HG03108 (cell line): Measurements from ENCODE around the gene CUX1.
"Not testable (repeated sequence)": the region's sequence is repeated elsewhere in the genome, so short reads cannot be mapped to it uniquely, and the experiment has no call there.

ENCODE experiments used
- ATAC-seq: cut with Tn5 transposase; IDR thresholded peaks from one replicate; pipeline ENCODE4 v1.9.1; 2021; ENCODE audit warnings: moderate library complexity; ENCODE audit not compliant: unreplicated experiment

Gene CUX1

DNA sequence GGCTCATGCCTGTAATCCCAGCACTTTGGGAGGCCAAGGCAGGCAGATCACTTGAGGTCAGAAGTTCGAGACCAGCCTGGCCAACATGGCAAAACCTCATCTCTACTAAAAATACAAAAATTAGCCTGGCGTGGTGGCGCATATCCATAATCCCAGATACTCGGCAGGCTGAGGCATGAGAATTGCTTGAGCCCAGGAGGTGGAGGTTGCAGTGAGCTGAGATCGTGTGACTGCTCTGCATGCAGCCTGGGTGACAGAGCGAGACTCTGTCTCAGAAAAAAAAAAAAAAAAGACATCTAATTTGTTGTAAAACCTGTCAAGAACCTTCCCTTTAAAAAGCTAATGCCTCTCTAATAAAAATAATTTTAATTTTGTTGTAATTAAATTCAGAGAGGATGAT is 5.2 kb downstream of the CUX1 start:
- not testable (repeated sequence) for ATAC-seq

DNA sequence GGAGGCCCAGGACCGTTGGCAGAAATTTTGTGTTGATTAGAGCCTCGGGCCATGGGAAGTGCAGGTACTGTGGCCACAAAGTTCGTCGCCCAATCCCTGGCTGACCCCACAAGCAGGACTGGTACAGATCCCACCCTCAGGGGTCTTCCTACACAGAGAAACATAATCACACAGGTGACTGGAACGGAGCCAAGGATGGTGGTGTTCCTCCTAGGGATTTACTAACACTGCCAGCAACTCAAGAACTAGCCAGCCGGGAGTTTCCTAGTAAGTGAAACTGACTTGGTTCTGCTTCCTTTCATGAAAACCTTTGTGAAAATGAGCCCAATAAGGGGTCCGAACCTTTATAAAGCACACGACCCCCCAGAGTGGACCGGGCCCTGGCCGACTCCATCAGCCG is 5.7 kb downstream of the CUX1 start:
- ATAC-seq: no peak

DNA sequence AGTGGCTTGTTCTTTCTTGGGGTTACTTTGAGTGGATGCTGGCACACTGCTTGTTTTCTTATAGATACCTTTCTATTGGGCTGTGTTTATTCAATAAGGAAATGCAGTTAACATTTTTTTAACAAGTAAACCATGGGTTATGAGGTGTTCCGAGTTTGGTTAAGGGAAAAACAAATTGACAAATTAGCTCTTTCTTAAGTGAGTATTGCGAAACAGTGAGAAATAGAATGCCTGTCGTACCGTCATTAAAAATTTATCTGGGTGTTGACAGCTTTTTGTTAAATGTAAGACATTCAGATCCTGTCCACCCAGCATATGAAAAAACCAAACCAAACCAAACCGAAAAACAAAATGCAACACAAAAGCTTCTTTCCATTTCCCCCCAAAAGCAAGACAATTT is 6.2 kb downstream of the CUX1 start:
- no peak for ATAC-seq

DNA sequence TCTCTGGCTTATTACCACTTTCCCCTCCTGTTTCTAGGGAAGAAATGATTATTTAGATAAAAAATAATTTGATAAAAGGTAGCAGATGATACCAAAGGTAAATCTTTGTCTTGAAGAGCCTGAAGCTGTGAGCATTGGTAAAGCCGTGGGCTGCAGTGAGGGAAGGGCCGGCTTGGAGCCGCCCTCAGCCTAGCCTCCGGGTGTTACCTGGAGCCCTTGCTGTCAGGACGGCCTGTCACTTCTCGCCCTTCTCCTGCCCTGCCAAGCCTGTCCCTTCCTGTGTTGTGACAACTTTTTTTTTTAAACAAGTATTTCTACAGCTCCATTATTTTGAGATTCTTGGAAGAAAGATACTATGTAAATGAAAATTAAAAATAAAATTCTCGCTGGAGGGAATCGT is 7.0 kb downstream of the CUX1 start:
- ATAC-seq: no peak

DNA sequence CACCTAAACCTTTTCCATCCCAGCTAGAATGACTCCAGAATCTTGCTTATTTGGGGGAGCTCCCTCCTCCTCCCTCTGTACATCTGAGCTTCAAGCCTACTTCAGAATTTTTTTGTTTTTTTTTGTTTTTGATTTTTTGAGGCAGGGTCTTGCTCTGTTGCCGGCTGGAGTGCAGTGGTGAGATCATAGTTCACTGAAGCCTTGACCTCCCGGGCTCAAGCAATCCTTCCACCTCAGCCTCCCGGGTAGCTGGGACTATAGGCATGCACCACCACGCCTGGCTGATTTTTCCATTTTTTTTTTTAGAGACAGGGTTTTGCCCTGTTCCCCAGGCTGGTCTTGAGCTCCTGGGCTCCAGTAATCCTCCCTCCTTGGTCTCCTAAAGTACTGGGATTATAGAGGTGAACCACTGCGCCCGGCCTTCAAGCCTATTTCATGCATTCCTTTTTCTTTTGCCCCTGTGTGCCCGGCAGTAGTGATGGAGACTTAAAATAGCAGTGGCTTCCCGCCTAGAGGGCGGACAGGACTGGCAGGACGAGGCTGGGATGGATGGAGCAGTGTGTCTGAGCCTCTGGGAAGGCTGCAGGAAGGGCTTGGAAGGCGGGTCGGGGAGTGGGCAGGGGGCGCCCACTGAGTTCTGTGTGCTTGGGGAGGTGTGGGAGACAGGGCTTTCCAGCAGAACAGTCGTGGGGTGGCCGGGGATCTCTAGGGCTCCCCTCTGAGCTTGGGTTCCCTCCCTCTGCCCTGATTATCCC is 8.8 kb downstream of the CUX1 start:
- ATAC-seq: no peak

DNA sequence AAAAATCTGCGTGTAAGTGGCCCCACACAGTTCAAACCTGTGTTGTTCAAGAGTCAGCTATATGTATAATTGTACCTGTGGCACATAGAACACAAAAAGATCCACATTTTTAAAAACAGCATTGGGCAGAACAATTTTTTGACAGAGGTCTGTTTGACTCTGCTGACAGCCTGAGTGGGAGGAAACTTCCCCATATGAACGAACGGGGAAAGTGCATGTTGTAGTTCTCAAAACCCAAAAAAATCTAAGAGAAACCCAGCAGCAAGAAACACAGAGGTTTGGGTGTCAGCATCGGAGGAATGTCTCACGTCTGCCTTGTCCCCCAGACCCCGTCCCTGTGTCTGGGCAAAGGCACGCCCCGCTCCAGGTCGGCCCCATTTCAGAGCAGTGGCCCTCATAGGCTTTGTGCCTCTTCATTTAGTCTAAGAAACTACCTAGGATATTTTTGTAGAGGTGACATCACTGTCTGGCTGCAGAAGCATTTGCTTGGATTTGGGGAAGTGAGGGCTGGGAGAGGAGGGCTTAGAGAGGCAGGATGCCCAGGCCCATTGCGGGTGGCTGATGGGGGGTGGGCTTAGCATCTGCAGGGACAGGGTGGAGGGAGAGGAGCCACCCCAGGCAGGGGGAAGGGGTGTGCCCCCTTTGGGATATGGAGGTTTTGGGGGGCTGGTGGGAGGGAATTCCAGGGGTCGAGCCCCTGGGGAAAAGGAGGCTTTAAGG is 11.0 kb downstream of the CUX1 start:
- no peak for ATAC-seq

DNA sequence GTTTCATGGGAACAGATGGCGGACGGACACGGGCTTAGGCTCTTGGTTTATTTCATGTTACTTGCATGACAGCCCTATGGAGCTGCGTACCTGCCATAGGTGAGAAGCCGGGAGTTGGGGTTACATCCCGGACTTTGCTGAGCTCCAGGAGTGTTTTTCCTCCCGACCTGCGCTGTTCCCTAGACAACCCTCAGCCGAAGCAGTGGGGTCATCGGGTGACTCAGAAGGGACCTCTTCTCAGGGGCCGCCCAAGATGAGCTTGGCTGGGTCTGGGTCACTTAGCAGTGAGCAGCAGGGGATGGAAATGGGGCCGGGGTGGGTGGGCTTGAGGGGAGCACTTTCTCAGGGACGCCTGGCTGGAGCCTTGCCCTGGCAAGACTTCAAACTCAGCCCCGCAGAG is 11.9 kb downstream of the CUX1 start:
- no peak for ATAC-seq

DNA sequence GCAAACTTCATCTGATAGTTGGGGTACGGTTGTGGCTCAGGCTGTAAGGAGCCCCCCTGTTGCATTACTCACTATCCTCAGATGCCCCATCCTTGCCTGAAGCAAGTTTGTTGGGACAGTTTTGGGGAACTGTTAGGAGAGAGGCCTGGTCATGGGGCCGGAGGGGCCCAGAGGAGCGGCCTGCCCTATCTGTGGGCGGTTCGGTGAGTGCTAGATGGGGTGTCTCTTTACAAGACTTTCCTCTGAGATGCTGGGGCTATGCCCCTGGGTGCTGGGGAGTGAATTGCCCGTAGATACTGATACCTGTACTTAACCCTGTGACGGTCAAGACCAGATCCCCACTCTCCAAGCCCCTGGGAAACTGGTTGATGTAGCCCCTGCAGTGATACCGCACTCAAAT is 12.4 kb downstream of the CUX1 start:
- ATAC-seq: no peak

DNA sequence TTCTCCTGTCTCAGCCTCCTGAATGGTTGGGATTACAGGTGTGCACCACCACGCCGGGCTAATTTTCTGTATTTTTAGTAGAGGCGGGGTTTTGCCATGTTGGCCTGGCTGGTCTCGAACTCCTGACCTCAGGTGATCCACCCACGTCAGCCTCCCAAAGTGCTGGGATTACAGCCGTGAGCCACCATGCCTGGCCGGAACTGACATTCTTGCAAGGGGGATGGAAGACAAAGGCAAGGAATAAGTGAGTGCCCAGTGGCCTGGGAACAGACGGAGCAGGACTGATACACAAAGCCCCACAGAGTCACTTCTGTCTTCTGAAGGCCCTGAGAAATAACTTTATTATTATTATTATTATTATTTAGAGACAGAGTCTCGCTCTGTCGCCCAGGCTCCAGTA is 14.0 kb downstream of the CUX1 start:
- ATAC-seq: not testable (repeated sequence)

DNA sequence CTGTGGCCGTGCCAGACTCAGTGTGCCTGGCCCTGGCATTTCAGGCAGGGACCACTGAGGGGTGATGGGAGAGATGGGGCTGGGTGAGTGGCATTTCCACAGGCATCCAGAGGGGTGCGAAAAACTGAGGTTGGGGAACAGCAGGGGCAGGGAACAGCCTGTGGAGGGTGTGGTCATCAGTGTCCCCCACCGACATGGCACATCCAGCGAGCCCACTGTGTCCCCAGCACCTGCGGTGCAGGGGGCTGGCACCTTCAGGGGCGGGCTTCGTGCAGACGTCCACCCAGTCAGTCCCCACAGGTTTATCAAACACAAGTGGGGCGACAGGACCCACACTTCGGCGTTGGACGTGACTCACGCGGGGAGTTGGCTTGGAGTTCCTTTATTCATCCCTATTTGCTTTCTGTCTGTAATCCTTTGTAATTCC is 14.8 kb downstream of the CUX1 start:
- no peak for ATAC-seq

DNA sequence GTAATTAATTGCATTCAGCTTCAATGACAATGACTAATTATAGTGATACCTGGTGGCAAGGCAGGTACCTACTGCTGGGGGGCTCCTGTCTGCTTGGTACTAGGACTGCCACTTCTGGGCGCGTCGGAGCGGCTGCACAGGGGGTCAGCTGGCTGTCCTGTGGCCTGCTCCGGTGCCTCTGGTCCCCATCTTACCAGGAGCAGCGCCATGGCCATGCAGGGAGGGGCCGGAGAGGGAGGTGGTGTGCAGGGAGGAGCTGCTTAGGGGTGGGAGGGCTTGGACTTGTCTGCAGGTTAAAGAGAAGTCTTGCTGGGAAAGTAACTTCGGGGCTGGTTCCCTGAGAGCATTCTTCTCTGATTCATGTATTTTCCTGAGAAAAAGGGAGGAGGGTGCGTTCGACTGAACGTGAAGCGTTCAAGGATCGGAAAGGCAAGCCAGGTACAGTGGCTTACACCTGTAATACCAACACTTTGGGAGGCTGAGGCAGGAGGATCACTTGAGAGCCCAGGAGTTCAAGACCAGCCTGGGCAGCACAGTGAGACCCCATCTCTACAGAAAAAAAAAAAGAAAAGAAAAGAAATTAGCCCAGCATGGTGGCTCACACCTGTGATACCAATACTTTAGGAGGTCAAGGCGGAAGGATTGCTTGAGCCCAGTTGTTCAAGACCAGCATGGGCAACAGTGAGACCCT is 15.4 kb downstream of the CUX1 start:
- ATAC-seq: no peak

DNA sequence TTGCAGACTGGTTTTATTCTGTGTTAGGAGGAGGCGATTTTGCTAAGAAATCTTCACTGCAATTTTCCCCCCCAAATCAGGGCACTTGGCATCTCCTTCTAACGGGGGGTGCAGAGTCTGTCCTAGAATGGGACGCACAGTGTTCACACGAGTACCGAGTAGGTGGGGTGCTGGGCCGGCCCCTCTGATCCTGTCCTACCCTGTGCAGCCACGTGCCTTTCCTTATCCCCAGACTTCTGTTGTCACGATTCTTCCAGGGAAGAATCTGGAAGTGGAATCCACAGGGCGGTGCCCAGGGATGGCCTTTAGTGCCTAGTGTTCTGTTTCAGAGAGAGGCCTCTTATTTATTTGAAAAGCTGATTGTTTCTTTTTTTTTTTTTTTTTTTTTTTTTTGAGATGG is 16.4 kb downstream of the CUX1 start:
- ATAC-seq: no peak

DNA sequence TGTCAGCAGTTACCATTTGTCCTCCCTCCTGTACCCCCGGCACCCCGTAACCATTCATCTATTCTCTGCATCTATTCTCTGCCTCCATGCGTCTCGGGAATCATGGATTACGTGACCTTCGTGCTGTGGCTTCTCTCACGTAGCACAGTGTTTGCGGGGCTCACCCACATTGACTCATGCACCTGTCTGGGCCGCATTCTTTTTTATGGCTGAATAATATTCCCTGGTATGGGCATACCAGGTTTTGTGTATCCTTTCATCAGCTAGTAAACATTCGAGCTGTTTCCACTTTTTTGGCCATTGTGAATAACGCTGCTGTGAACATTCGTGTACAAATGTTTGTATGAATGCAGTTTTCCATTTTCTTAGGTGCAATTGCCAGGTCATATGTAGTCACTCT is 17.7 kb downstream of the CUX1 start:
- no peak for ATAC-seq

DNA sequence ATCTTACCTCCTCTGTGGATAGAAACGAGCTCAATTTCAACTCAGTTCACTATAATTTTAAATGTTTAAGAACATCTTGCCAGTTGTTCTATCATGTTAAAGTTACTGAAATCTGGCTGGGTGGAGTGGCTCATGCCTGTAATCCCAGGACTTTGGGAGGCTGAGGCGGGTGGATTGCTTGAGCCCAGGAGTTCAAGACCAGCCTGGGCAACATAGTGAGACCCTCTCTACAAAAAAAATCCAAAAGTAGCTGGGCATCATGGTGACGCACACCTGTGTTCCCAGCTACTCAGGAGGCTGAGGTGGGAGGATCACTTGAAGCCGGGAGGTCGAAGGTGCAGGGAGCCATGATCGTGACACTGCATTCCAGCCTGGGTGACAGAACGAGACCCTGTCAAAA is 20.0 kb downstream of the CUX1 start:
- ATAC-seq: not testable (repeated sequence)

DNA sequence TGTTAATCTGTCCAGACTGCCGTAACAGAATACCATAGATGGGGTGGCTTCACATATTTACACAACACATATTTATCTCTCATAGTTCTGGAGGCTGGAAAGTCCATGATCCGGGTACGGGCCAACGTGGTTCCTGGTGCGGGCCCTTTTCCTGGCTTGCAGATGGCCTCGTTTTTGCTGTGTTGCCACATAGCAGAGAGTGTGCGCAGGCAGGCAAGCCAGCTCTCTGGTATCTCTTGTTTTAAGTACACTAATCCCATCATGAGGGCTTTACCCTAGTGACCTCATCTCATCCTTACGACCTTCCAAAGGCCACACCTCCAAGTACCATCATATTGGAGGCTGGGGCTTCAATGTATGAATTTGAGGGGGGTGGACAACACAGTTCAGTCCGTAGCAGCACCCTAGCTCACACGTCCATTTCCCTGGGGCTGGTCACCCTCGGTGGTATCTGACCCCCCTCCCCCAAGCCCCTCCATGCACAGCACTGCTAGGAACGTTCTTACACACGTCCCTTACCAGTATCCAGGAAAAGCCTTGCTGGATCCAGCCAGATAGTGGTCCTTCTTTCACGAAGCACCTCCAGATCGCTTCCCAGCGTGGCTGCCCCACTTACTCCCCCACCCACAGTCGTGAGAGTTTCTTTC is 21.5 kb downstream of the CUX1 start:
- no peak for ATAC-seq

DNA sequence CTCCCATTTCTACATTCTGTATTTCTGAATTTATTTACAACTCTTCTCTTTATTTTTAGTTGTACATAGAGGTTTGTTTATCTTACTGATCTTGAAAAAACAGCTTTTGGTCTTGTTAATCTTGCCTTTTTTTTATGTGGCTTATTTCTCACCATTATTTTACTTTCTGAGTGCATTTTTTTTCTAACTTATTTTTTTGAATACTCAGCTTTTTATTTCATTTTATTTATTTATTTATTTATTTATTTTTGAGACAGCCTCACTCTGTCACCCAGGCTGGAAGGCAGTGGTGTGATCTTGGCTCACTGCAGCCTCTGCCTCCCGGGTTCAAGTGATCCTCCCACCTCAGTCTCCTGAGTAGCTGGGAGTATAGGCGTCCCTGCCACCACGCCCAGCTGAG is 23.9 kb downstream of the CUX1 start:
- no peak for ATAC-seq

DNA sequence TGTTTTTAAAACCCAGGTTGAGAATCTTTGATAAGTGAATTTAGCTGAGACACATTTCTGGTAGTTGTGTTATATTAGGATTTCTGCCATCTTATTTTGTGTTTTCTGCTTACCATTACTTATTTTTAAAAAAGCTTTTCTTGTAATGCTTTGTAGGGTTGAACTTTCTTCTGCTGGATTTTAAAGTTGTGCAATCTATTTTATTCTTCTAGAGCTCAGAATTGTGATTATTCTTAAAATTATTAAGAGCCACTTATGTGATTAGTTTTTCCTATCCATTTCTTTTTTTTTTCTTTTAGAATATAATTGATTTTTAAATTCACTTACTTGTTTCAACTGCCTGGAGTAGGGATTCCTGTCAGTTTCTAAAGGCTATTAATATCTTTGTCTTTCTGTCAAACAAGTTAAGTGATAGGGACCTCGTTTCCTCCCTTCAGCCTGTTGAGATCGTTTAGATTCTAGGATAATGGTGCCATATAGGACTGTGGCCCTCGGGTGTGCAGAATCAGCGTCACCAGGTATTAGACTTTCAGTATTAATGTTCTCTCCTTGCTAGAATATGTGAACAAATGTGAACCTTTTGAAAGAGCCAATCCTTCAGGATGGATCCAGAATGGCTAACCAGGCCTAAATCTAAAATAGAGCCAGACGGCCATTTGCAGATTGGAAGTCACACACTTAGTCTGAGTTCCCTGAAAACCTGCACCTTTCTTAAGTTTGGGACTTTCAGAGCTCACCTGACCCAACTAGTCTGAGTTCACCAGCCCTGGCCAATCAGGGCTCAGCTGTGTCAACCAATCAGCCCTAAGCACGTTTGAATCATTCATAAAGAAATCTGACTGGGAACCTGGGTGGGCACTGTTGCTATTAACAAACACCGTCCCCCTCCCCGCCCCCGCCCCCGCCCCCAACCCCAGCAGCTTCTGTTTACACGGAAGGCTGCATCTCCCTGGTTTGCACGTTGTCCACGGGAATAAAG is 26.2 kb downstream of the CUX1 start:
- ATAC-seq: no peak

DNA sequence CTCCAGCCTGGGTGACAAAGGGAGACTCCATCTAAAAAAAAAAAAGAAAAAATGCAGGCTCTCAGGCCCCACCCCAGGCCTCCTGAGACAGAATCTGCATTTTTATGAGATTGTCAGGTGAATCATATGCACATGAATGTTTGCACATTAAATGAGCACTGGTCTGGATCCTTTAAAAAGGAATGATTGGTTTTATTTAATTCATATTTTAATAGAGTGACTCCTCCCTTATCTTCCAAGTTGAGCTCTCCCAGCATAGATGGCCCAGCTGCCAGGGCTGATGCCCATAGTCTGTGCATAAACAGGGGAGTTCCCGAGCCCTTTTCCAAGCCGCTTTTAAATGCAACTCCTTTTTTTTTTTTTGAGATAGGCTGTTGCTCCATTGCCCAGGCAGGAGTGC is 28.5 kb downstream of the CUX1 start:
- no peak for ATAC-seq

DNA sequence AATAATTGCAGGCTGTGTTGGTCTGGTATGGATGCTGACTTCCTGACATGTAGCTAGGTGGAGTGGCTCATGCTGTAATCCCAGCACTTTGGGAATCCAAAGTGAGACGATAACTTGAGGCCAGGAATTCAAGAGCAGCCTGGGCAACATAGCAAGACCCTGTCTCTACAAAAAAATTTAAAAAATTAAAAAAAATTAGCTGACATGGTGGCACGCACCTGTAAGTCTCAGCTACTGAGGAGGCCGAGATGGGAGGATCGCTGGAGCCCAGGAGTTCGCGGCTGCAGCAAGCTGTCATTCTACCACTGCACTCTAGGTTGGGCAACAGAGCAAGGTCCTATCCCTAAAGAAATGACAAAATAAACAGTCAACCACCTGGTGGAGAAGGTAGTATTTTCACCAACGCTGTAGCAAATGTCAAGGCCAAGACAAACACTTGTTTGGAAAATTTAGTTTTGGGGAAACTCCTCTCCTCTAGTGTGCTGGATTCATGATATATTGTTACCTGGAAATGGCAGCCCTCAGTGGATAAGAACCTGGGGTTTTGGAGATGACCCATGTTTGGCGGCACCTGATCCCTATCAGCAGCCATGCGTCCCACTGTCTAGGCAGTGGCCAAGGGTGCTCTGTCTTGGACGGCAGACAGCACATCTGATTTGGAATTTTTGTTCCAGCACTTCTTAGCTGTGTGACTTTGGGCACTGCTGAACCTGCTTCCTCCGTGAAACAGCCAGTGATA is 29.5 kb downstream of the CUX1 start:
- ATAC-seq: no peak
